ENCODE measurements around the gene CDH13. TPM values are rescaled to one million over a fixed set of nuclear protein-coding genes. Genes with fewer than 3 reads are reported as not detected.

CDH13 gene
- total RNA-seq, 1 experiment from 2014 or later, result 2.1 TPM

DNA sequence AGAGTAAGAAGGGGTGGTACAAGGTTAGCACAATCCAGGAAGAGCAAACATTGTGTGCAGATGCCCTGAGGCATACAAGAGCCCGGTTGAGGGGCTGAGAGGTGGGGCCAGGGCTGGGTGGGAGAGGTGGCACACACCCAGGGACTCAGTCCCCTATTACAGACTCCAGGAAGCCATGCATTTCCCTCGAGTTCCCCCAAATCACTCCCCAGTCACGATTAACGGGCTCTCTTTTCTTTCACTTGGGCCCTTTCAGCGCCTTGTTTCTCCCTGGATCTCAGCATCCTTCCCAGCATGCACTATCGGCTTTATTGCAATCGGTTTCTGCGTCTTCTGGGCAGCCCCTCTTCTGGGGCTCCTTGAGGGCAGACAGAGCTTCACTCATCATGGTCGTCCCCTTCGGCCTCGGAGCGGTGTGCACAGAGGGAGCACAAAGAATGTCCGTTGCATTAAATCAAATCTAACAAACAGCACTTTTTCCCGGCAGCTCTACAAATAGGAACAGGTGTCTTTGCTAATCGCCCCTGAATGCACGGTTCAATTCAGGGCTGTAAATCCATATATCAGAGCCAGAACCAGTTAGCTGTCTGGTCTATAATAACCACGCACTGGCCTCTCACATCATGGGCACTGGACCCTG, 996.4 kb downstream of the CDH13 start:
- CTCF ChIA-PET, result no interaction called here
- Histone ChIP-seq H3K27me3 (replicated peaks; ENCODE audit: insufficient read depth, low read depth, low read length, poor library complexity) (peaks cover 41% of the 10 kb centered on the region), H3K27ac (ENCODE audit: low read depth, low read length, poor library complexity, severe bottlenecking) (no peak overlapping the region), H3K9me3 (ENCODE audit: low read depth, low read length, poor library complexity, severe bottlenecking) (no peaks in the 10 kb centered on the region), H3K4me1 (ENCODE audit: insufficient read depth, low read length, poor library complexity, severe bottlenecking) (no peaks in the 10 kb centered on the region), H3K4me3 (ENCODE audit: low read depth, low read length, poor library complexity, severe bottlenecking) (no peak overlapping the region), H3K36me3 (ENCODE audit: insufficient read depth, low read length, poor library complexity, severe bottlenecking) (no peaks in the 10 kb centered on the region)
- POLR2A ChIA-PET (ENCODE audit: low non-redundant PET), result no interaction called here
- TF ChIP-seq, protein P1, sequence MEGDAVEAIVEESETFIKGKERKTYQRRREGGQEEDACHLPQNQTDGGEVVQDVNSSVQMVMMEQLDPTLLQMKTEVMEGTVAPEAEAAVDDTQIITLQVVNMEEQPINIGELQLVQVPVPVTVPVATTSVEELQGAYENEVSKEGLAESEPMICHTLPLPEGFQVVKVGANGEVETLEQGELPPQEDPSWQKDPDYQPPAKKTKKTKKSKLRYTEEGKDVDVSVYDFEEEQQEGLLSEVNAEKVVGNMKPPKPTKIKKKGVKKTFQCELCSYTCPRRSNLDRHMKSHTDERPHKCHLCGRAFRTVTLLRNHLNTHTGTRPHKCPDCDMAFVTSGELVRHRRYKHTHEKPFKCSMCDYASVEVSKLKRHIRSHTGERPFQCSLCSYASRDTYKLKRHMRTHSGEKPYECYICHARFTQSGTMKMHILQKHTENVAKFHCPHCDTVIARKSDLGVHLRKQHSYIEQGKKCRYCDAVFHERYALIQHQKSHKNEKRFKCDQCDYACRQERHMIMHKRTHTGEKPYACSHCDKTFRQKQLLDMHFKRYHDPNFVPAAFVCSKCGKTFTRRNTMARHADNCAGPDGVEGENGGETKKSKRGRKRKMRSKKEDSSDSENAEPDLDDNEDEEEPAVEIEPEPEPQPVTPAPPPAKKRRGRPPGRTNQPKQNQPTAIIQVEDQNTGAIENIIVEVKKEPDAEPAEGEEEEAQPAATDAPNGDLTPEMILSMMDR (conservative IDR thresholded peaks at IDR 0.05; ENCODE audit: low read depth, low read length), result no peak
- no peak for TF ChIP-seq EZH2 (IDR thresholded peaks at IDR 0.05; ENCODE audit: borderline replicate concordance, low read depth, low read length, poor library complexity, severe bottlenecking)
- intact Hi-C loops (cut with micrococcal nuclease; ENCODE audit: unreplicated experiment), result no loop called here
- no peak for DNase-seq (ENCODE audit: low spot score)
- no TSS peak for BruUV-seq (replicated peaks)

DNA sequence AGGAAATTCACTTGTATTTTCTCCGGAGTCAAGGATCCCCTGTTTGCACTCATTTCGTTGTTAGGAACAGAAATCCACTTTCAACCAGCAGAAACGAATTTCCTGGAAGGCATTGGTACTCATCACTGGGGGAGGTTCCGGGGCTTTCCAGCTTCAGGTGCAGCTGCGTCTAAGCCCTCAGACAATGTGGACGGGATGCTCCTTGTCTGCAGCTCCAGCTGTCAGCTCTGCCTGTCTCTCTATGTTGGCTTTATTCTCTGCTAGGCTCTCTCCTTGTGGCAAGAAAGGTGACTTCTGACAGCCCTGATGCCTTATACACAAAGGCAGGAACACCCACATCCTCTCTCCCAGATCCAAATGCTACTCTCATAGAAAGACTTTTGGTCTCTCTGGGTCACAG, 997.1 kb downstream of the CDH13 start:
- POLR2A ChIA-PET (ENCODE audit: low non-redundant PET), result no interaction called here
- no peaks in the 10 kb centered on the region for H3K36me3 ChIP-seq (ENCODE audit: insufficient read depth, low read length, poor library complexity, severe bottlenecking)
- DNase-seq (ENCODE audit: low spot score), result no peak
- no peak overlapping the region for H3K27ac ChIP-seq (ENCODE audit: low read depth, low read length, poor library complexity, severe bottlenecking)
- no peak overlapping the region for H3K4me3 ChIP-seq (ENCODE audit: low read depth, low read length, poor library complexity, severe bottlenecking)
- no TSS peak for BruUV-seq (replicated peaks)
- intact Hi-C loops (cut with micrococcal nuclease; ENCODE audit: unreplicated experiment), result no loop called here
- peaks cover 45% of the 10 kb centered on the region for H3K27me3 ChIP-seq (replicated peaks; ENCODE audit: insufficient read depth, low read depth, low read length, poor library complexity)
- no peaks in the 10 kb centered on the region for H3K9me3 ChIP-seq (ENCODE audit: low read depth, low read length, poor library complexity, severe bottlenecking)
- TF ChIP-seq EZH2 (IDR thresholded peaks at IDR 0.05; ENCODE audit: borderline replicate concordance, low read depth, low read length, poor library complexity, severe bottlenecking), result no peak
- TF ChIP-seq, protein P1 (conservative IDR thresholded peaks at IDR 0.05; ENCODE audit: low read depth, low read length), result no peak
- H3K4me1 ChIP-seq (ENCODE audit: insufficient read depth, low read length, poor library complexity, severe bottlenecking), result no peaks in the 10 kb centered on the region
- CTCF ChIA-PET, result no interaction called here

DNA sequence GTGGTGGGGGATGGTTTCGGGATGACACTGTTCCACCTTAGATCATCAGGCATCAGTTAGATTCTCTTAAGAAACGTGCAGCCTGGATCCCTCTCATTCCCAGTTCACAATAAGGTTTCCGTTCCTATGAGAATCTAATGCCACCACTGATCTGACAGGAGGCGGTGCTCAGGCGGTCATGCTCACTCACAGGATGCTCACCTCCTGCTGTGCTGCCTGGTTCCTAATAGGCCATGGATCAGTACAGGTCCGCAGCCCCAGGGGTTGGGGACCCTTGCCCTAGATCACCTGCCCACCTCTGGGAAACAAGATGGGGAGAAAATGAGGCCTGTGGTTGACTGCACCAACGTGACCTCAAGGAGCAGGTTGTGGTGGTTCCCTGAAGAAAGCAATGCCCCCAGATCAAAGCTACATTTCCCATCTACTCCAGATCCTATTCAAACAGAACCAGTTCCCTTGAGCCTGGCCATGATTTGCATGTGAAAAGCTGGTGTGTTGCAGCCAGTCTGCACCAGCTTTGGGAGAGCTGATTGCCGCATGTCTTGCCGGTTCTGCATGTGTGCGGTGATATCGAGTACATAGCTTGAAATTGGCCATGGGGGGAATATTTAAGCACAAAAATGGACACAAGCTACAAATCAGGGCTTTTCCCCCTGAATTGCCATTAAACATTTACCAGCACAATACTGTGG, 997.8 kb downstream of the CDH13 start:
- TF ChIP-seq EZH2 (IDR thresholded peaks at IDR 0.05; ENCODE audit: borderline replicate concordance, low read depth, low read length, poor library complexity, severe bottlenecking), result no peak
- TF ChIP-seq, protein P1 (conservative IDR thresholded peaks at IDR 0.05; ENCODE audit: low read depth, low read length), result no peak
- DNase-seq (ENCODE audit: low spot score), result no peak
- Histone ChIP-seq H3K27me3 (replicated peaks; ENCODE audit: insufficient read depth, low read depth, low read length, poor library complexity) (peaks cover 49% of the 10 kb centered on the region), H3K9me3 (ENCODE audit: low read depth, low read length, poor library complexity, severe bottlenecking) (no peaks in the 10 kb centered on the region), H3K4me3 (ENCODE audit: low read depth, low read length, poor library complexity, severe bottlenecking) (no peak overlapping the region), H3K36me3 (ENCODE audit: insufficient read depth, low read length, poor library complexity, severe bottlenecking) (no peaks in the 10 kb centered on the region), H3K4me1 (ENCODE audit: insufficient read depth, low read length, poor library complexity, severe bottlenecking) (no peaks in the 10 kb centered on the region), H3K27ac (ENCODE audit: low read depth, low read length, poor library complexity, severe bottlenecking) (no peak overlapping the region)
- ChIA-PET CTCF (no interaction called here), POLR2A (ENCODE audit: low non-redundant PET) (no interaction called here)
- BruUV-seq (replicated peaks), result no TSS peak
- intact Hi-C loops (cut with micrococcal nuclease; ENCODE audit: unreplicated experiment), result no loop called here

Measured in A673 (cell line).